Activated CD4-positive, alpha-beta T cell treated with anti-CD3 and anti-CD28 coated beads, Interleukin-2, amount 50 U/mL, for 4 hours (primary cell): Measurements from ENCODE around the gene SLC6A7.

Experiments
- DNase-seq, 2 experiments: peaks; one replicate each; pipeline ENCODE4 v3.0.0-alpha.2; 2020

The SLC6A7 gene

DNA sequence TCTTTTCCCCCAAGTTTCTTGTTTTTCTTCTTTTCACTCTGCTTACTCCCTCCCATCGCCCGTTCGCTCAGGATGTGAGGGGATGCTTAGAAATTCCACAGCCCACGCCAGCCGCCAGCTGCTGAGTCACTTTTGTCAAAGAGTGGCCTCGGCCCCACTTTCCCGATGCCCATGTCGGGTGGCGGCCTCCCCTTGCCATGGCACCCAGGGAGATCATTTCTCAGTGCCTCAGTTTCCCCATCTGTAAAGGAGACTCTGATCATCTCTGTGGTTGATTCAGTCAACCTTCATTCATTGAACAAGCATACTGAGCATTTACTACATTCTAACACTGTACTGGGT is 33.9 kb upstream of the SLC6A7 start:
- no peak for DNase-seq

DNA sequence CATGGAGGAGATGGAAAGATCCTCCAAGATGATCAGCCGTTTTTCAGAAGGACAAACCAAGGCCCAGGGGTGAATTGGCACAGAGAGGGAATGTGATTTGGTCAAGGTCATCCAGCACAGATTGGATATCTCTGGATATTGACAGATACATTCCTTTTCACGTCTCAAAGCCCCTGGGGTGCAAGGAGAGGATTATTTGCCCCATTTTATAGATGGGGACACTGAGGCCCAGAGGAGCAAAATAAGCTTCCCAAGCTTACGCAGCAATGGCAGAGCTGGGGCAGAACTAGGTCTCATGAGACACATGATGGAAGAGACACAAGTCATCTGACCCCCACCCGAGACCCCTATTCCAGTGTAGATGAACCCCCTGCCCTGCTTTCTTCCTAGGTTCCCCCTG is 33.3 kb upstream of the SLC6A7 start:
- DNase-seq = no peak

DNA sequence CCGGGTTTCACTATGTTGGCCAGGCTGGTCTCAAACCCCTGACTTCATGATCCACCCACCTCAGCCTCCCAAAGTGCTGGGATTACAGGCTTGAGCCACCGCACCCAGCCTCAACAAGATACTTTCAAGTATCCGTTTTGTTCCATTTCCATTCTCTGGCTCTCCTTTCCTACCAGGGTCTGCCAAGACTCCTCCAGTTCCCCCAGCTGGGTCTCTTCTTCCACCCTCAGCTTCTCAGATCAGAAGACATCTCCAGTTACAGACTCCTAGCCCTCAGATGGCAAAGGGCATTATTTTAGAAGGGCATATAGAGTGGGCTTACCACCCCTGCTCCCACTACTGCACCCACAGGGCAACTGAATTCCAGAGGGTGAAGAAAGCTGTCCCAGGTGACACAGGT is 32.7 kb upstream of the SLC6A7 start:
- no peak for DNase-seq

DNA sequence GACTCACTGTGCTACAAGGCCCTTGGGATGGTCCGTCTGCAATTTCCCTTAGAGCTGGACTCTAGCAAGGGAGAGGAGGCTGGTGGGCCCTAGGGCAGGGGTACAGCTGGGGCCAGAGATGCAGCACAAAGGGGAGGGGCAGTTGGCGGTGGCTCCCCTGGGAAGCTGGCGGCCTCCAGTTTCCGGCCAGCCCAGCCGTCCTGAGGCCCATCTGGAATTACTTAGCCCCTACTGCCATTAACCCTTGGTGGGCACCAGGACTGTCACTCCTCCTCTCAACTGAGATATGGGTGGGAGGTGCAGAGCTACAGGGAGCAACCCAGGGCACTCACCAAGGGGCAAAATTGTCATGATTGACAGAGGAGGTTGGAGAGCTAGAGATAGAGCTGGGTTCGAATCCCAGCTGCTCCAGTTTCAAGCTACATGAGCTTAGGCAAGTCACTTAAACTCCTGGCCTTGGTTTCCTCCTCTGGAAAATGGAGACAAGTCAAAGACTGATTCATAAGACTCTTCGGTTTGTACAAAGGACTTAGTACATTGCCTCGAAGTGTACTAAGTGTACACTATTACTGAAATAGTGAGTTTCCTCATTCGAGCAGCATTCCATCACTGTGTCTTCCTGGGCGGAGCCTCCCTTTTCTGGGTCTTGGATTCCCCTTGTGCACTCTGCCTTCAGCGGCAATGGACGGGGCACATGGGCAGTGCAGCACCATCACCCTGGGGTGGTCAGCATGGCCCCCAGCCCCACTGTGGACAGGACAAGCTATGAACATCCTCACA is 31.5 kb upstream of the SLC6A7 start:
- no peak for DNase-seq

DNA sequence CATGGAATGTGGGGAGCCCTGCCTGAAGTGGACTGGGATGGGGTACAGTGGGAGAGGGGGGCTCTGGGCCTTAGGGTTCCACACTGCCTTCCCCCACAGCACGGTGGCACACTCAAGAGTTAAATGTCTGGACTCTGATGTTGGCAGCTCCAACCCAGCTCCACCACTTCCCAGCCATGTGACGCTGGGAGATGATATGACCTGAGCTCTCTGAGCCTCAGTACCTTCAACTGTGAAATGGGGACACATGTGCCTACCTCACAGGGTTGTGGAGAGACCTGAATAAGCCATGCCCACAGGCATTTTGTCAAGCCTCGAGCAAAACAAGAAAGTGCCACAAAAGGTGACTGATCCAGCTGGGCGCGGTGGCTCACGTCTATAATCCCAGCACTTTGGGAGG is 30.8 kb upstream of the SLC6A7 start:
- no peak for DNase-seq

DNA sequence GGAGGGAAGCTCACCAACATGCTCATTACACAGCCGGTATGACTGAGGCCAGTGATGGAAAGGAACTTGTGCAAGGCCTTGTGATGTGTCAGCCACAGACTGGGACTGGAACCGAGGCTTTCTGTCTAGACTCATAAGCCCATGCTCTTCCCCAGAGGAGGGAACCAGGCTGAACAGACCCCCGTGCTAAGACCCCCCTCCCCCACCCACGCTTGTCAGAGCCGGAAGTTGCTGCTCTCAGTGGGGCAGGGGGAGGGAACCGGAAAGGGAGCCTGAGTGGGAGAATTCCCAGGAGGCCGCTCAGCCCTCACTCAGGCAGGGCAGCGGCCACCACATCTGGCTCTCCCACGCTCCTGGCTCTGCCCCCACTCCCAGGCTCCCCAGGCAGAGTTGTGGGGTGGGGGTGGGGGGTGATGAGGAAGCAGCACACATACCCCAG is 30.1 kb upstream of the SLC6A7 start:
- DNase-seq = no peak

DNA sequence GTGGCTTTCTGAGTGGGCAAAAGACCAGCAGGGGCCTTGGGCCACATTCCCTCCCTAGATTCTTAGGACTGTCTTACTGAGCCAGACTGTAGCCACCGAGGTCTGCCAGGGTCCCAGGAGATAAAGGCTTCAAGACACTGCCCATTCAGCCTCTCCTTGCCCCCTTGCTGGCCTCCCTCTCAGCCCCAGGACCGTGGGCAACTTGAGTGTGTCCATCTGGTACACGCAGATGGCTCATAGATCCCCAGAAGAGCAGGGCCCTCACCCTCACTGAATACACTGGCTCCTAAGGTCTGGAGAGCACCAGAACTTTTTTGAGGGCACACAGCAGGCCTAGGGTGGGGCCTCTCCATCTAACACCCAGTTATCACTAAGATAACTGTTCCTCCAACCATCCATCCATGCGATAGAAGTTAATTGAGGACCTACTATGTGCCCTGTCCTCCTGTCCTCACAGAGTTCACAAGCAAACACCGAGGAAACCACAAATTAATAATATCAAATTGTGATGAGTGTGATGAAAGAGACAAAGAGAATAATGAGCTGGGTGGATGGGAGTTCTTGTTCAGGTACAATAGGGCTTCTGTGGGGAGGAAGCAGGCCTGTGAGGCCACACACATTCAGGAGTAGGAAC is 29.3 kb upstream of the SLC6A7 start:
- no peak for DNase-seq

DNA sequence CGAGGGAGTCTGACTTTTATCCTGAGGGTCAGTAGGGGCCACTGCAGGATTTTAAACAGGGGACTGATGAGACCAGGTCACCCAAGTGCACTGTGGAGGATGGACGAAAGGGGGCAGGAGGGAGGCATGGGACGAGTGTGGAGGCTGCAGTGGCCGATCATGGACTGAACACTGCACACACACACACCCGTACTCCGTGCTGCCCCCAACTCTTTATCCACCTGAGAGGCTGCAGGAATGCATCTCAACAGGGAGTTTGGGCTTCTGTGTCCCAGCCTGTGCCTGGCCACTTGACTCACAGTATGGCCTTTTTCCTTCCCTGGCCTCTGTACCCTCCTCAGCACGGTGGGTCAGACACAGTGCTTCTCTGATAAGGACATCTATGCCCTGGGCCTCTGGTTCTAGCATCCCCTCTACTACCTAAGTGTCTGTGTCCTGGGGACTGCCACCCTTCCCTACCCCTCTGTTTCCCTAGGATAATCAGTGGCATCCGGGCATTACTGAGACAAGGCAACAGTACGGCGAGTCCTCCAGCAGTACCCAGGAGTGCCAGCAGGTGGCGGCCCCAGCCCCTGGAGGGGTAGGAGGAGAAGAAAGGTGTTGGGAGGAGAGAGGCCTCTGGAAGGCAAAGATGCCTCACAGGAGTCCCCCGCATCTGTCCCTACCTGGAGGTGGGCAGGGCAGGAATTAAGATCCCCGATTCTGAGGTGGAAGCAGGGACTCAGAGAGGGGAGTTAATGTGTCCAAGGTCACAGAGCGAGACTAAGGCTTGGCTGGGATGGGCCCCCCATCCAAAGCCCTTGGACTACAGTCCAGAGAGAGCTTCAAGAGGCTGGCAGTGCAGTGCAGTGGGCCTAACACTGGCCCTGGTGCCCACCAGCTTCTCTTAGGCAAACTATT is 28.4 kb upstream of the SLC6A7 start:
- DNase-seq = peak; percentile 65

DNA sequence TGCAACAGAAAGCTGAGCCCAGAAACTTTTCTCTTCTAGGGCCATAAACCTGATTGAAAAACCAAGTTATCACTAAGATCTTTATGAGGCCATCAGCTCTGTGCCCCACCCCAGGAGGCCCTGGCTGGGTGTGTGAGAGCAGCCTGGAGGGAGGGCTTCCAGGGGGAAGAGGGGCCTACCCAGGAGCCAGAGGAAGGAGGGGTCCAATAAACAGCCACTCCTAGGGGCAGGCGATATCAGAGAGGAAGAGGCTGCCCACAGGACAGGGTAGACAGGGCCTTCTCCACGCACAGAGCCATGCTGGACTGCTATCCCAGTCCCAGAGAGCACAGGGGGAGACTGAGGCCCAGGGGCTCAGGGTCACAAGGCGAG is 27.7 kb upstream of the SLC6A7 start:
- DNase-seq = no peak

DNA sequence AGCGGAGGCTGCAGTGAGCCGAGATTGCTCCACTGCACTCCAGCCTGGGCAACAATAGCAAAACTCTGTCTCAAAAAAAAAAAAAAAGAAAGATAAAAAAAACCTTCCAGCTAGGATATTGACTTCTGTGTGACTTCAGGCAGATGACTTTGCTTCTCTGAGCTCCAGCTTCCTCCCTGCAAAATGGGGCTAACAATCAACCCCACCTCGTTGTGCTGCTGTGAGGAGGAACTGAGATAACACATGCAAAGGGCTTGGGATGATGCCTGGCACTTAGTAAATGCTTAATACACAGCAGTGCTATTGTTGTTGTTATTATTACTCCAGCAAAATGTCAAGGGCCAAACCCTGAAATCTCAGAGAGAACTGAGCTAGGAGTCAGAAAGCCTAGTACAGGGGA is 26.8 kb upstream of the SLC6A7 start:
- DNase-seq = no peak

DNA sequence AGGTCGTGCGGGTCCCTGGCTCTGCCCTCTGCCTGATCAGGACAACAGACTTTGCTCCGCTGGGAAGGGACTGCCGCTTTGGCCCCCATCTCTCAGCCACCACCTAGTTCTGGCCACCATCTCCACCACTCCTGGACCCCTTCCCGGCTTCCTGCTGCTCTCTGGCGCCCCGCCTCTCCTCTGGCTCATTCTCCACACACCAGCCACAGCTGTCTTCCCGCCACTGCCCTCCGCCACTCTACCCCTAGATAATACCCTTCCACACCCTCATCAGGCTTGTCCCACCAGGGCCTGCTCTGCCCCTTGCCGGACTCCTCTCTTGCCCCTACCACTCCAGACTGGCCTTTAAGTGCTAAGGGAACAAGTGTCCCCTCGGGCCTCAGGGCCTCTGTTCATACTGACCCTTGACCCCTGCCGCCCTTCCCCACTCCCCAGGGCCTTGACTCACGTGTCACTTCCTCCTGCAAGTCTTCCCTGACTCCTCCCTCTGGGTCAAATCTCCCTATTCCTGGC is 26.3 kb upstream of the SLC6A7 start:
- no peak for DNase-seq

DNA sequence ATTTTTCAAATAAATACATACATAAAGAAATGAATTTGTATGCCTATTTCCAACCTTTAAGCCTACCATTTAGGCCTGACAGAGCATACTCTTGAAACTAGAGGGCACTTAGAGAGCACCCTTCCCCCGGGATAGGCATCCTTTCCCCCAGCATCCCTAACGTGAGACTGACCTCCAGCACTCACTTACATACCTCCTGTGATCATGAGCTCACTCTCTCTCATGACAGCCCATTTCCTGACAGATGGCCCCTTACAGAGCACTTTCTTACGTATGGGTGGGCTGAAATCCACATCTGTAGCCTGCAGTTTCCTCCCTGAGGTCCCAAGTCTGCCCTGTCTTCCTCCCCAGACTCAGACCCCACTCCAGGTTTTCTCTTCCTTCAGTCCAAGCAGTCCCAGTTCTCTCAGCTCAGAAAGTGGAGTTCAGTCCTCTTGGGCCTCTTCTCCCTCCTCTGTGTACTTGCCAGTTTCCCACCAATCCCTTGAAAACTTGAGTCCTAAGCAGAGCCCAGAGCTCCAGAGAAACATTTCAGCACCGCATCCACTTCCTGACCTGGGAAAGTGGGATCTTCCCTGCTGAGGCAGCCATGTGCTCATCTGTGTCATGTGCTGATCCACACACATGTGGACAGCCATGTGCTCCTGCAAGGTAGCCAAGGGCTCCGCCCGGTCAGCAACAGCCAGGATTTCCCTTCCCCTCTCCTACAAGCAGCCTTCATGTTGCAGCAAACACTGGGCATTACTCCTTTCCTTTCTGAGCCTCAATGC is 25.5 kb upstream of the SLC6A7 start:
- no peak for DNase-seq

DNA sequence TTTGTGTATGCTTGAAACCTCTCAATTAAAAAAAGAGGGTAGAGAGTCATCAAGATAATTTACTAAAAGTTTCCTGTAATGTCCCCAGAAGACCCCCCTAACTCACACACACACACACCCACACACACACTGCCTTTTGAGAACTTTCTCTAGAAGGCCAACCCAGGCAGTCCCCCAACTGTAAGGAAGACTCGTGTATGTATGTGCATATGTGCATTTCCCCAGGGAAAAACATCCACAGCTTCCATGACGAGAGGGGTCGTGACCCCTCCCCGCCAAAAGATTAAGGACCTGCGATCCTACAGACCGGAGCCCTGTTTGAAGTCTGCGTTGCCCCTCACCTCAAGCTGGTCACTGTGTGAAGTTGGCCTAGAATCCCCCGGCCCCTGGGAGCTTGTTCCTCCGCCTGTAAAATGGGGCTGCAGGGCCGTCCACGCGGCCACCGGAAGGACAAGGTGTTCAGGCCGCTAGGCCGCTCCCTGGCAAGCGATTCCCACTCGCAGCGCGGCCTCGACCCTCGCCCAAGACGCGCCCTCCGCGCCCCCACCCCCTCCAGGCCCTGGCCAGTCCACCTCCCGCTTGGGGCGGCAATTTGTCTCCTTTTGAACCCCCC is 23.7 kb upstream of the SLC6A7 start:
- no peak for DNase-seq

DNA sequence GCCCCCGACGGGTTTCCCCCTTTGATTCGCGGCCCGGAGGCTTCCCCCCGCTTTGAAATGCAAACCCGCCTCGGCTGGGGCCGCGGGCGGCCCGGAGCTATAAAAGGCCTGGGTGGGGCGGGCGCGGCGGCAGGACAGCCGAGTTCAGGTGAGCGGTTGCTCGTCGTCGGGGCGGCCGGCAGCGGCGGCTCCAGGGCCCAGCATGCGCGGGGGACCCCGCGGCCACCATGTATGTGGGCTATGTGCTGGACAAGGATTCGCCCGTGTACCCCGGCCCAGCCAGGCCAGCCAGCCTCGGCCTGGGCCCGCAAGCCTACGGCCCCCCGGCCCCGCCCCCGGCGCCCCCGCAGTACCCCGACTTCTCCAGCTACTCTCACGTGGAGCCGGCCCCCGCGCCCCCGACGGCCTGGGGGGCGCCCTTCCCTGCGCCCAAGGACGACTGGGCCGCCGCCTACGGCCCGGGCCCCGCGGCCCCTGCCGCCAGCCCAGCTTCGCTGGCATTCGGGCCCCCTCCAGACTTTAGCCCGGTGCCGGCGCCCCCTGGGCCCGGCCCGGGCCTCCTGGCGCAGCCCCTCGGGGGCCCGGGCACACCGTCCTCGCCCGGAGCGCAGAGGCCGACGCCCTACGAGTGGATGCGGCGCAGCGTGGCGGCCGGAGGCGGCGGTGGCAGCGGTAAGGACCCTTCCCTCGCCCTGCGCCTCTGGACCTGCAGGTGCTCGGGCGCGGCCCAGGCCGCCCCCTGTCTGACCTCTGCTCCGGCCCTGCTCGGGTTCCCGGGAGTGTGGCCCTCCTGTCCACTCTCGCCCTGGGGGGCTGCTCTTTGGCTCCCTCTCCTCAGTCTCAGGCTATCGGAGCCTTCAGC is 23.0 kb upstream of the SLC6A7 start, which contains the start of gene CDX1:
CDX1 (plus strand) TSS at position 129 of the 862 bp plus-strand sequence; CDS start at position 228, 99 bp downstream.
- no peak for DNase-seq

DNA sequence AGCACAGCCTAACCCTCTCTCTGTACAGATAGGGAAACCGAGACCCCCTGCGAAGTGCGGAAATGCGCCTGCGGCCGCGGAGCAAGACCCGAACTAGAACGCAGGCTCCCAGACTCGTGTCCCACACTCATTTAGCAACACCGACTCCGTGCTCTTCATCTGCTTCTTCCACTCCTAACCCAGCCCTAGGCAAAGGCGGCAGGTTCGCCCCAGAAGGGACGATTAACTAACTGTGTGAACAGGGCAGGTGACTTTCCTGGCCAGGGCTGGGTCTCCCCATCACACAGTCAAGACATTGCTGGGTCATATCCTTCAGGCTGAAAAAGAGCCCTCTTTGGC is 22.4 kb upstream of the SLC6A7 start:
- DNase-seq = no peak

DNA sequence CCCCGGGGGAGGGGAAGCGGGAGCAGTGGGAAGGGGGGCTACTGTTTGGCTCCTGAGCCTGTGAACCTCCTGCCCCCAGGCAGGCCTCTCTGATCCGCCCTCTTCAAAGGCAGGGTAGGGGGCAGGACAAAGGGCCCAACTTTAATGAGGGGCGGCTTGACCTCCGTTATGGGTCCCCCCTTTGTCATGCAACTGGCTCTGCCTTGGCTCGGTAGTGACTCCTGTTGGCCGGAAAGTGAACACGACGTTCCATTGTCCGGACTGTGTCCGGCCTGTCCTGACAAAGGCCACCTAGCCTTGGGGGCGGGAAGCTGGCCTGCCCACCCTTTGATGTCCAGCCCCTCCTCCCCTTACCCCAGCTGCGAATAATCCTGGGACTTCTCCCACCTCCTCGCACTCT is 22.0 kb upstream of the SLC6A7 start:
- no peak for DNase-seq

DNA sequence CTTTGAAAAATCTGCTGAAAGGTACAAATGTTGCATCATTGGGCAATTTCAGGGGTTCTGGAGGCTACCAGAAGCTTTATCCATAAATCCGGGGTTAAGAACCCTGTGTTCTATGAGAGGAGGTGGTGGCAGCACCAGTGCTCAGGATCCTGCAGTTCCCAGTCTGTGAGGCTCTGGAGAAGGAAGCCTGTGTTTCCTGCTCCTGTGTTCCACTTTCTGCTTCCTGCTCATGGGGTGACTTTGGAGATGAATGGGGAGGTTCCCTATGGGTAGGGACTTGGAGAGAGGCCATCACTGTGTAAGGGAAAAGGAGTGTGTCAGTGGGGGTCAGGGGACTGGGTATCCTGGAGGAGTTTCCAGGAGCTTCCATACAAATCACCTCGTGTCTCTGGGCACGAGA is 21.0 kb upstream of the SLC6A7 start:
- no peak for DNase-seq

DNA sequence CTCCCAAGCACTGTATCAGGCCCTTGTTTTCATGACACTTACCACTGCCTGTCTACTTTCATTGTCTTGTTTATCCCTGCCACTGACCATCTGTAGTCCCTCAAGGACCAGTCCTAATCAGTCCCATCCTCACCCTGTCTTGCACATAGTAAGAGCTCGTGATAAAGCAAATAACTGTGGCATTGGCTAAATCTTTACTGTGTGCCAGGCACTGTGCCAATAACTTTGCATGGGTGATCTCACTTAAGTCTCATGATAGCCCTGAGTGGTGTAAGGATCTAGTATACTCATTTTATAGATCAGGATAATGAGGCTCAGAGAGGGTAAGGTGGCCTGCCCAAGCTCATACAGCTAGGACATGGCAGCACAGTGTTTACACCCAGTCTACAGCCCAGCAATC is 17.7 kb upstream of the SLC6A7 start:
- DNase-seq = no peak

DNA sequence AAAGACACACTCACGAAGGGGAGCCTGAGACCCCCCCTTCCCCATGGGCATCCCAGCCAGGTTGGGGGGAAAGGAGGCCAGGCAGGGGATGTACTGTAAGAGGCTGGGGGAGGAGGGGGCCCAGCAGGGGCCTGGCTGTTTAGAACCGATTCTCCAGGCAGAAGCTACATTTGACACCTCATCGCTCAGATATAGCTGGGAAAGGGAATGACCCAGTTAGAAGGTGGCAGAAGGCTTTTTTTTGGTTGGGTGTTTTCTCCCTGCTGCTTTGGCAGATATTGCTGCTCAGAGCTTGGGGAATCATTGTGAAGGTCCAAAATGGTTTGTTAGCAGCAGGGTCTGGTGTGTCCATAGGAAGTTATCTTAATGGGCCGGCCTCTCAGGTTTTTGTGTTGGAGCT is 17.3 kb upstream of the SLC6A7 start:
- no peak for DNase-seq

DNA sequence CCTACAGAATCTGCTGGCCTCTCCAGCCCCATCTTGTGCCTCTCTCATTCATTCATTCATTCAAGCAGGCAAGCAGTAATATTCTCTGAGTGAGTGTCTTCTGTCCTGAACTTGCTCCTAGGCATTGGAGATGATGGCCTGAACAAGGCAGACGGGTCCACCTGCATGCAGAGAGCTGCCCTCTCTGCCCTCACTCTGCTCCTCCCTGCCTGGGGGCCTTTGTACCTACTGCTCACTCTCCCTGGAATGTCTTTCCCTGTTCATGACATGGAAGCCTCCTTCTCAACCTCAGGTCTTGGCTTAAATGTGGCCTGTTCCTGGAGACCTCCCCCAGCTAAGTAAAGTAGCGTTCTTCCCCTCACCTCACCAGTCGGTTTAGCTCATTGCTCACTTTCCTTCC is 16.7 kb upstream of the SLC6A7 start:
- DNase-seq = no peak

DNA sequence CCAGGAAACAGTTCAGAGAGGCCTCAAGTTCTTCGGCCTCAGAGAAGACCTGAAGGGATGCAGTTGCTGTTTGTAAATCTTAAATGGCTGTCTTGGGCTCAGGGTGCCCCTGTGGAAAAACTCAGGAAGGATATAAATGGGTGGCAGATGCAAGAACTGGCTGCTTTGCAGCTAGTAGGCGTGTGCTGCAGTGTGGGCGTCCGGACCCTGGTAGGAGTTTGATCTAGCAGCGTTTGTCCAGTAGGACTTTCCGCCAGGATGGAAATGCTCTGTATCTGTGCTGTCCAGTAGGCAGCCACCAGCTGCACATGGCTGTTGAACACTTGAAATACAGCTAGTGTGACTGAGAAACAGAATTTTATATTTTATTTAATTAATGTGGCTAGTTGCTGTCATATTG is 15.6 kb upstream of the SLC6A7 start:
- no peak for DNase-seq
